Retinal pigment epithelial cell (primary cell): ENCODE data around the gene FAS.
"Not testable (repeated sequence)": the region's sequence is repeated elsewhere in the genome, so short reads cannot be mapped to it uniquely, and the experiment has no call there.

Experiments used
- DNase-seq: peaks from one replicate; pipeline ENCODE4 v3.0.0-alpha.2; 2010; ENCODE audit warnings: low read depth
- H3K4me3 ChIP-seq: 2 replicates; pipeline ENCODE4 v1.5.1; 2011; ENCODE audit warnings: mild to moderate bottlenecking, low read length, control low read depth, moderate library complexity
- TF ChIP-seq, protein P1 (sequence below): conservative IDR thresholded peaks from 2 replicates; pipeline ENCODE4 v1.5.1; 2011; ENCODE audit warnings: low read depth, low read length, control low read depth, inconsistent platforms

The FAS gene

DNA sequence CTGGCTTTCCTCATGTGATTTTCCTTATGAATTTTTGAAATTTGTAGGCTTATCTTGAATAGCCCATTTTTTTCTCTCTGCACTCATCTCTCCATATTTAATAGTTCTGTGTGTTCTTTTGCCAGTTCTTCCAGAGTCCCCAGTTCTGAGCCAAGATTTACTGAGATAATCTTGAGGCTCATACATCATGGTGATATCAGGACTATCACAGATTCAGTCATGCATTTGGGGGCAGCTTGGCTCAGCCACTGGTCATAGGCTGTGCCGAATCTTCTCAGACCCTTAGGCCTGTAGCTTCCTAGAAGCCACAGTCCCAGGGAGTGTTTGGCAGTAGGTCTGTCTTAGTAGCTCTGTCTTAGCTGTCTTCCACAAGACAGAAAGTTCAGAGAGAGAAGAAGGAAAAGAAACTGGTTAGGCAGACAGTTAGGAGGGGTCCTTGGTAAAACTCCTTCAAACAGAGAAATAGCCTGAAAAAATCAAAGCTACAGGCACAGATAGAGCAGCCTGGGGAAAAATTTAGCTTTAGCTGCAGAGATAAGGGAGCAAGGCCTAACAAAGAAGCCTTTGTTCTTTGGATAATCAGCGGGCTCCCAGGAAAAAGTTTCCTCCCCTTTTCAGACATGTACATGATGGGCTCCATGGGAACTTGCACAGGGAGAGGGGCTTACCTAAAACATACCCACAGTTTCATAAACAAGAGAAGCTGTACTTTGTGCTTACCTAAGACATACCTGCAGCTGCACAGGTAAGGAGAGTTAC lies 29.1 kb downstream of the FAS start:
- no peak overlapping the region for H3K4me3 ChIP-seq
- DNase-seq: no peak
- TF ChIP-seq, protein P1, sequence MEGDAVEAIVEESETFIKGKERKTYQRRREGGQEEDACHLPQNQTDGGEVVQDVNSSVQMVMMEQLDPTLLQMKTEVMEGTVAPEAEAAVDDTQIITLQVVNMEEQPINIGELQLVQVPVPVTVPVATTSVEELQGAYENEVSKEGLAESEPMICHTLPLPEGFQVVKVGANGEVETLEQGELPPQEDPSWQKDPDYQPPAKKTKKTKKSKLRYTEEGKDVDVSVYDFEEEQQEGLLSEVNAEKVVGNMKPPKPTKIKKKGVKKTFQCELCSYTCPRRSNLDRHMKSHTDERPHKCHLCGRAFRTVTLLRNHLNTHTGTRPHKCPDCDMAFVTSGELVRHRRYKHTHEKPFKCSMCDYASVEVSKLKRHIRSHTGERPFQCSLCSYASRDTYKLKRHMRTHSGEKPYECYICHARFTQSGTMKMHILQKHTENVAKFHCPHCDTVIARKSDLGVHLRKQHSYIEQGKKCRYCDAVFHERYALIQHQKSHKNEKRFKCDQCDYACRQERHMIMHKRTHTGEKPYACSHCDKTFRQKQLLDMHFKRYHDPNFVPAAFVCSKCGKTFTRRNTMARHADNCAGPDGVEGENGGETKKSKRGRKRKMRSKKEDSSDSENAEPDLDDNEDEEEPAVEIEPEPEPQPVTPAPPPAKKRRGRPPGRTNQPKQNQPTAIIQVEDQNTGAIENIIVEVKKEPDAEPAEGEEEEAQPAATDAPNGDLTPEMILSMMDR: no peak

DNA sequence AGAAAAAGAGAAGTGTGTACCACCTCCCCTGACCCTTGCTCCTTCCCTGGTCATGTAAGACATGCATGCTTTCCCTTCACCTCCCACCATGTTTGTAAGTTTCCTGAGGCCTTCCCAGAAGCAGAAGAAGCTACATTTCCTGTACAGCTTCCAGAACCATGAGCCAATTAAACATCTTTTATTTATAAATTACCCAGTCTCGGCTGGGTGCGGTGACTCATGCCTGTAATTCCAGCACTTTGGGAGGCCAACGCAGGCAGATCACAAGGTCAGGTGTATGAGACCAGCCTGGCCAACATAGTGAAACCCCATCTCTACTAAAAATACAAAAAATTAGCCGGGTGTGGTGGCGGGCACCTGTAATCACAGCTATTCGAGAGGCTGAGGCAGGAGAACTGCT lies 30.9 kb downstream of the FAS start:
- not testable (repeated sequence) for H3K4me3 ChIP-seq, DNase-seq

DNA sequence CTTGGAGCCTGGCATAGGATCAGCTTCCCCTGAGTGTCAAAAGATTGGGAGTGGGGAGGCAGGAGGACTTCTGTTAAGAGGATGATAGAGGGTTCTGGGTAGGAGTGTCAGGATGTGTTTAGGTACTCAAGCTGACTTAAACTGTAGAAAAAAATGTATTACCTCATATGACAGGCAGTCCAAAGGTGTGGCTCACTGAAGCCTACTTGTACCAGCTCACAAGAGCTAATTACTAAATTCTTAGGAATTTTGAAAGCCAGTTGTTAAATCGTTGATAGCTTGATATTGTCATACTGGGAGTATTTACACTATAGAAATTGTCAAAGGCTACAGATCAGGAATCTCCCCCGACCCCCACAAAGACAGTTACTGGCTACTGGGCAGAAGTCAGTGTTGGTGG lies 32.1 kb downstream of the FAS start:
- no peak overlapping the region for H3K4me3 ChIP-seq
- TF ChIP-seq, protein P1: no peak
- DNase-seq: peak; percentile 50

DNA sequence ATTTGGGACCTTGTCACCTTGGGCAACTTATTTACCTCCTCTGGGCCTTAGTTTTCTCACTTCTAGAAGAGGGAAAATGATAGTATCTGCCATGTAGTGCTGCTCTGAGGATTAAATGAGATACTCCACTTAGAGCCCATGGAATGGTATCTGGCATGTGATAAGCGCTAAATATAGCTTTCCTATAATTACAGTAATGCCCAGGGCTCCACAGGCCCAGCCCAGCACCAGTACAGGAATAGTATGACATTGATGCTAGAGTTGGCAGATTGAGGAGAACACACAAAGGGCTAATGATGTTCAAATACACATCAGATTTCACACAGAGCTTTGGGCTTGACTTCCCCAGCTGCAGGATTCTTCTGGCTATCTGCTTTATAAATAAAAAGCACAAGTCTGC lies 34.9 kb downstream of the FAS start:
- no peak overlapping the region for H3K4me3 ChIP-seq
- no peak for DNase-seq
- TF ChIP-seq, protein P1: no peak

DNA sequence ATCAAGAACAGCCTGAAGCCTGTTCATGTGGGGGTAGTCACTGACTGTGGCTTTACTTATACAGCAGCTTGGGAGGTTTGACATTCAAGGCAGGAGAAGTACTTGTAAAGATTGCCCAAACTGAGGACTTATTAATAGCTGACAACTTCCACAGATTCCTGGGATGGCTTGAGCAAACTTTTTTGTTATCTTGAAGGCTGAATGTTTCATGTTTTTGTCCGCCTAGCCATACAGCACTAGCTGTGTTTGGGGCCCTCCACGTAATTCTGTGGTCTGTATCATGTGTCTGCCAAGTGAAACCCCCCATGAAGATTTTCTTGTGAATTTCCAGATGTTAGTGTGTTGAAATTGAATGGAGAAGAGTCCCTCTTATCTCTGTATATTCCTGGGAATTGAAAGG lies 38.6 kb downstream of the FAS start:
- TF ChIP-seq, protein P1: no peak
- DNase-seq: no peak
- H3K4me3 ChIP-seq: no peak overlapping the region

DNA sequence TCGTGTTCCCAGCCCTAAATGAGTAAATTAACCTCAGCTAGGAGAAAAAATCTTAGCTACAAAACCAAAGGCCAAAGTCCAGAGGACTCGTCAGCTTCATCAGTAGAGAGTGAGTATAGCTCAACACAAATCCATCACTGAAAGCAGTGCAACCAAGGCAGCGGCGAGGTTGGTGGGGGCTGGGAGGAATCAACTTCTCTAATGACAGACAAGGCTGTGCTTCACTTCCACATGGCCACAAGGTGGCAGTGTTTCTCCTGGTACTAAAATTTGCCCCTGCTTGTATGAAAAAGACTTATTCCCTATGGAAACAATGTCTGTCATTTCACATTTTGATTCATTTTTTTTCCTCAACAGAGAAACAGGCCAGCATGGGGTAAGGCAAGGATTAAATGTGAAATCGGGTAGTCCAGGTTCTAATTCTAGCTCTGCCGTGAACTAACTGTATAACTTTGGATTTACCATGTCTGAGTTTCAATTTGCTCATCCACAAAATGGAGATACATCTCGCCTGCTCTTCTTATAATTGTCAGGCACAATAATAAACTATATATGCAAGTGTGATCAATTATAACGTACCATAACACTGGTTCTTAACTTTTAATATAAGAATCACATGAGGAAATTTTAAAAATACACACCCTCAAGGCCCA lies 39.3 kb downstream of the FAS start:
- DNase-seq: peak; percentile 42
- TF ChIP-seq, protein P1: peak; percentile 84
- no peak overlapping the region for H3K4me3 ChIP-seq

DNA sequence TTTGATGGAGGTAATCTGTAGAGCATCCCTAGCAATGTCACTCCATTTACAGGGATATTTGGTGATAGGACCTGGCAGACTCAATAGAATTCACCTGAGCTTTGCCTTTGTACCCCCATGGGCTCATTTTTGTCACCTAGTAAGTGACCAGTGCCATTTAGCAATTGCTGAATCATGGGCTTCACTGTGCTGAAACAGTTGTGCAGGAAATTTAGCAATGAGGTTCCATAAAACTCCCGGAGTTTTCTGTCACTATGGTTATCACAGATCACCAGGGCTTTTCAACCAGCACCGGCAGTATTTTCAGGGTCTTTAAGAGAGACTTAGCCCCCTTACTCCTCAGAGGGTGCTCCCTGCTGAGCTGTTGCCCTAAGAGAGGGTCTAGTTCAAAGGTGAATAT lies 40.2 kb downstream of the FAS start:
- DNase-seq: no peak
- TF ChIP-seq, protein P1: no peak
- H3K4me3 ChIP-seq: no peak overlapping the region
